ENCODE results near the gene VAMP5.
"Not testable (repeated sequence)": the region's sequence is repeated elsewhere in the genome, so short reads cannot be mapped to it uniquely, and the experiment has no call there.

Gene VAMP5

DNA sequence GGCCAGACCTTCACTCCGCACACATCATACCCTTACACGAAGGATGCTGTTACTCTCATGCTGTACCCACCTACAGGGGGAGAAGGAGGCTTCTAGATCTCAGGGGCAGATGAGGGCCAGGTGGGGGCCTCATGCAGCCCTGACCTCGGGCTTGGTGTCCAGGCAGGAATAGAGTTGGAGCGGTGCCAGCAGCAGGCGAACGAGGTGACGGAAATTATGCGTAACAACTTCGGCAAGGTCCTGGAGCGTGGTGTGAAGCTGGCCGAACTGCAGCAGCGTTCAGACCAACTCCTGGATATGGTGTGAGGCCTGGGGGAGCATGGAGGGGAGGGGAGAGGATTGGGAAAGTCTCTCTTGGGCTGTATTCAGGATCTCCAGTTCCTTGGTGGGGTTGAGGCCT, 7.3 kb downstream of the VAMP5 start:
- DNase-seq: no peak
- in situ Hi-C loops (cut with HindIII; ENCODE audit: low pct_ligation_motif_present, low sequenced_read_pairs): no loop called here
- Histone ChIP-seq H3K36me3 (replicated peaks) (peaks cover 2% of the 10 kb centered on the region), H3K4me3 (ENCODE audit: low read depth, low read length) (no peak overlapping the region), H3K27me3 (replicated peaks) (no peaks in the 10 kb centered on the region), H3K27ac (no peak overlapping the region)
- TF ChIP-seq, protein P1, sequence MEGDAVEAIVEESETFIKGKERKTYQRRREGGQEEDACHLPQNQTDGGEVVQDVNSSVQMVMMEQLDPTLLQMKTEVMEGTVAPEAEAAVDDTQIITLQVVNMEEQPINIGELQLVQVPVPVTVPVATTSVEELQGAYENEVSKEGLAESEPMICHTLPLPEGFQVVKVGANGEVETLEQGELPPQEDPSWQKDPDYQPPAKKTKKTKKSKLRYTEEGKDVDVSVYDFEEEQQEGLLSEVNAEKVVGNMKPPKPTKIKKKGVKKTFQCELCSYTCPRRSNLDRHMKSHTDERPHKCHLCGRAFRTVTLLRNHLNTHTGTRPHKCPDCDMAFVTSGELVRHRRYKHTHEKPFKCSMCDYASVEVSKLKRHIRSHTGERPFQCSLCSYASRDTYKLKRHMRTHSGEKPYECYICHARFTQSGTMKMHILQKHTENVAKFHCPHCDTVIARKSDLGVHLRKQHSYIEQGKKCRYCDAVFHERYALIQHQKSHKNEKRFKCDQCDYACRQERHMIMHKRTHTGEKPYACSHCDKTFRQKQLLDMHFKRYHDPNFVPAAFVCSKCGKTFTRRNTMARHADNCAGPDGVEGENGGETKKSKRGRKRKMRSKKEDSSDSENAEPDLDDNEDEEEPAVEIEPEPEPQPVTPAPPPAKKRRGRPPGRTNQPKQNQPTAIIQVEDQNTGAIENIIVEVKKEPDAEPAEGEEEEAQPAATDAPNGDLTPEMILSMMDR (IDR thresholded peaks at IDR 0.05; ENCODE audit: low read depth, low read length, missing control alignments): no peak

DNA sequence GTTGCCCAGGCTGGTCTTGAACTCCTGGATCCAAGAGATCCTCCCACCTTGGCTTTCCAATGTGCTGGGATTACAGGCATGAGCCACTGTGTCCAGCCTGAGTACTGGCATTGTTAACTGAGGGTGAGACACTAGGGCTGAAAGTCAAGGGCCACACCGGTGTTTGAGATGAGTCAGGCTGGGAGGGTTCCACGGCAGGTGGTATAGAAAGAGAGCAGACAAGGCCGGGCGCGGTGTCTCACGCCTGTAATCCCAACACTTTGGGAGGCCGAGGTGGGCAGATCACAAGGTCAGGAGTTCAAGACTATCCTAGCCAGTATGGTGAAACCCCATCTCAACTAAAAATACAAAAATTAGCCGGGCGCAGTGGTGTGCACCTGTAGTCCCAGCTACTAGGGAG, 8.1 kb downstream of the VAMP5 start:
- in situ Hi-C loops (cut with HindIII; ENCODE audit: low pct_ligation_motif_present, low sequenced_read_pairs); H3K27ac ChIP-seq; H3K36me3 ChIP-seq (replicated peaks); H3K27me3 ChIP-seq (replicated peaks); H3K4me3 ChIP-seq (ENCODE audit: low read depth, low read length); DNase-seq: not testable (repeated sequence)

DNA sequence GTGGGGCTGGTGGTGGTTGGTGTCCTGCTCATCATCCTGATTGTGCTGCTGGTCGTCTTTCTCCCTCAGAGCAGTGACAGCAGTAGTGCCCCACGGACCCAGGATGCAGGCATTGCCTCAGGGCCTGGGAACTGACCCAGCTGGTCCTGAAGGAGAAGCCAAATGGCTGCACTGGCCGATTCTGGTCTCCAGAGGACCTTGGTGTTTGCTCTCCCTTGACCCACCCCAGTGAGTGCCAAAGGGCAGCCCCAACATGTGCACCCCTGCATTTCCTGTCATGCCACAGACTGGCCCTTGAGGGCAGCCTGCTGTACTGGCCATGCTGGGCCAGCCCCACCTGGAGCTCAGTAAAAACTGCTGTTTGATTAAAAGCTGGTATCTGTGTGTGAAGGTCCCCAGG, 8.8 kb downstream of the VAMP5 start:
- Histone ChIP-seq H3K27ac (no peak overlapping the region), H3K27me3 (replicated peaks) (no peaks in the 10 kb centered on the region), H3K4me3 (ENCODE audit: low read depth, low read length) (no peak overlapping the region), H3K36me3 (replicated peaks) (peaks cover 15% of the 10 kb centered on the region)
- TF ChIP-seq, protein P1 (IDR thresholded peaks at IDR 0.05; ENCODE audit: low read depth, low read length, missing control alignments): no peak
- DNase-seq: no peak
- in situ Hi-C loops (cut with HindIII; ENCODE audit: low pct_ligation_motif_present, low sequenced_read_pairs): no loop called here

DNA sequence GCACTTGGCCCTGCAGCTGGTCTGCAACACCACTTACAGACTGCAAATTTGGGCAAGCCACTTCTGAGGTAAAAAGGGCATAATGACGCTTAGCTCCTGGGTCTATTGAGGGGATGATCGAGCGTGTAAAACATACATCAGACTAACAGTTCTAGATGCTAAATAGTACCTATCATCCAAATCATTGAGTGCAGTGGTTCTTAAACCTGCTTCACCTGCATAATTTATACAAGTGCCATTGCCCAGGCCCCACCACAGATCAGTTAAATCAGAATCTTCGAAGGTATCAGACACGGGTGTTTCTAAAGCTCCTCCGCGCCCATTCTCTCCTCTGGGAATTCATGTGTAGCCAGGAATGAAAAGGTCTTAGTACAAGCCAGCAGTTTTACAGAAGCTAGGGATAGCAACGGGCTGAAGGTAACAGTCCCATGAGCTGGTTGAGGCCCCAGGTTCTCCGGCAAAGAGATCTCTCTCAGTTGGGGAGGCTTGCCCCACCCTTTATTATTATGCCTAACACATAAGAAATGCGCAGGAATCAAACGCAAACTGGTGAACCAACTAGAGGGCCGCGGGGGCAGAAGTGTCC, 10.6 kb downstream of the VAMP5 start:
- in situ Hi-C loops (cut with HindIII; ENCODE audit: low pct_ligation_motif_present, low sequenced_read_pairs): no loop called here
- Histone ChIP-seq H3K4me3 (ENCODE audit: low read depth, low read length) (peak overlapping the region; percentile 98), H3K27me3 (replicated peaks) (no peaks in the 10 kb centered on the region), H3K27ac (peak overlapping the region; percentile 78), H3K36me3 (replicated peaks) (peaks cover 15% of the 10 kb centered on the region)
- TF ChIP-seq, protein P1 (IDR thresholded peaks at IDR 0.05; ENCODE audit: low read depth, low read length, missing control alignments): no peak
- DNase-seq: no peak

DNA sequence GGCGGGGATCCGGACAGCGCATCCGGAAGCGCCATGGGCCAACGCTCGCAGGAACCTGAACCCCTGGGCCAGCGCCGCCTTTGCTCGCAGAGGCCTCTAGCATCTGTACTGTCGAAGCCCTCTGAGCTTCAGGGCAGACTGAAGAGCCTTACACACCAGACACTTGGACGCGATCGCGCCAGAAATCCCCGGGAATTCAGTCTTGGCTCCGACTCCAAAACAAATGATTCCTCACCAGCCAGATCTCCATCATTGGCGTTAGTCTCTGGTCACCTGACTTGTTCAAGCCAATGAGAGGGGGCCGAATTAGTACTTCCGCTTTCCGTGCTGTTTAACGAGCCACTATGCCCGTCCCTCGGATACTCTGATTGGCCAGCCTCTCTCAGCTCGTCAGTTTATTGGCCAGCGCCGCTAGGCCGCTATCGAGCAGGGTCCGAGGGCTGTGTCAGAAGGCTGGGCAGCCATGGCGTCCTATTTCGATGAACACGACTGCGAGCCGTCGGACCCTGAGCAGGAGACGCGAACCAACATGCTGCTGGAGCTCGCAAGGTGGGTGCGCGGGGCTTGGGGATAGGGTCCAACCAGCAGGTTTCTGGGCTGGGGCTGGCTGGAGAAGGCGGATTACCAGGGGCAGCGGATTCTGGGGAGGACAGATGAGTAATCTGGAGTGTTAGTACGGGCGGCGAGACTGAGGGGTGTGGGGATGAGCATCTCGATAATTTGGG, 11.2 kb downstream of the VAMP5 start, which contains the start of gene RNF181:
Gene RNF181, plus strand, starts transcription at position 445 of the 725 bp plus-strand sequence. Its CDS starts 19 bp downstream, at position 464.
- H3K27me3 ChIP-seq (replicated peaks): no peaks in the 10 kb centered on the region
- in situ Hi-C loops (cut with HindIII; ENCODE audit: low pct_ligation_motif_present, low sequenced_read_pairs): no loop called here
- H3K27ac ChIP-seq: peak within 1 kb of the TSS; percentile 78
- peak within 1 kb of the TSS; percentile 98 for H3K4me3 ChIP-seq (ENCODE audit: low read depth, low read length)
- peaks cover 15% of the 10 kb centered on the region for H3K36me3 ChIP-seq (replicated peaks)
- TF ChIP-seq, protein P1 (IDR thresholded peaks at IDR 0.05; ENCODE audit: low read depth, low read length, missing control alignments): no peak
- peak; percentile 99 for DNase-seq

DNA sequence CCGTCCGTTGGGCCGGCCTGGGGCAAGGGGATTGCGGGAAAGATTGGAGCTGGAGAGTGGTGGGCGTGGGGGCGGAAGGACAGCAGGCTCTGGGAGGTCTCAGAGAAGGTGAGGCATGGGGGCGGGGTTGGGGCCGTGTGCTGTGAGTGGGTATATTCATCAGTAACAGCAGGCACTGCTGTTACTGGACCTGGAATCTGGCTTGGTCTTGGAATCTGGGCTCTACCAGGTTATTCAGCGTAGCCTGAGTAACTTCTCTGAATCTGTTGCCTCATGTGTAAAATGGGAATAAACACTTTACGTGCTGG, 11.7 kb downstream of the VAMP5 start:
- H3K27me3 ChIP-seq (replicated peaks): no peaks in the 10 kb centered on the region
- in situ Hi-C loops (cut with HindIII; ENCODE audit: low pct_ligation_motif_present, low sequenced_read_pairs): no loop called here
- TF ChIP-seq, protein P1 (IDR thresholded peaks at IDR 0.05; ENCODE audit: low read depth, low read length, missing control alignments): no peak
- H3K27ac ChIP-seq: peak overlapping the region; percentile 78
- H3K36me3 ChIP-seq (replicated peaks): peaks cover 15% of the 10 kb centered on the region
- H3K4me3 ChIP-seq (ENCODE audit: low read depth, low read length): peak overlapping the region; percentile 98
- no peak for DNase-seq

Data from brain microvascular endothelial cell (primary cell).